Ovary (tissue), 9 donors: Measurements from ENCODE around the gene KCNV2. TPM values are rescaled to one million over a fixed set of nuclear protein-coding genes. Genes with fewer than 3 reads are reported as not detected.

Experiments
- DNase-seq, 5 donors: peaks; one replicate each; pipeline ENCODE4 v3.0.0-alpha.2; 2019 to 2020
- H3K27ac ChIP-seq, 2 donors: fragments of 200-600 bp; one replicate each; pipeline versions ENCODE4 v1.5.1 to v1.8.0; 2019 to 2022
- H3K27me3 ChIP-seq: fragments of 200-600 bp; one replicate; pipeline ENCODE4 v1.8.0; 2022
- H3K36me3 ChIP-seq: fragments of 200-600 bp; sonication (generic); one replicate; pipeline ENCODE4 v1.5.1; 2019
- H3K4me1 ChIP-seq: one replicate; pipeline ENCODE4 v1.8.1; 2013; ENCODE audit warnings: mild to moderate bottlenecking, moderate library complexity; ENCODE audit not compliant: insufficient read depth
- H3K4me3 ChIP-seq: fragments of 200-600 bp; sonication (generic); one replicate; pipeline ENCODE4 v1.5.1; 2017
- H3K9me3 ChIP-seq, 2 donors: fragments of 200-600 bp in 1 of 2; sonication (generic) in 1 of 2; one replicate each; pipeline versions ENCODE4 v1.5.1 to v1.8.1; 2013 to 2019; ENCODE audit warnings: mild to moderate bottlenecking in 1 of 2, moderate library complexity in 1 of 2
- EP300 ChIP-seq: sonication (generic); formaldehyde crosslinking; IDR thresholded peaks from one replicate; pipeline ENCODE4 v1.6.1; 2017; ENCODE audit warnings: antibody characterized with exemption
- POLR2A ChIP-seq: fragments of 450-650 bp; IDR thresholded peaks from one replicate; pipeline ENCODE4 v1.6.1; 2017; ENCODE audit warnings: antibody characterized with exemption, mild to moderate bottlenecking, moderate library complexity
- WGBS, 3 donors: extraction: QIAGEN DNeasy Blood & Tissue Kit in 1 of 3; methylation state at CpG; one replicate each; pipeline versions ENCODE4 v1.1.5 to v1.1.7; 2013 to 2017; 5-methylcytosine and 5-hydroxymethylcytosine counted together
- intact Hi-C, 4 donors: fragments of 100-400 bp; cut with DNase I; formaldehyde crosslinking; loops; one replicate each; pipeline versions ENCODE4 v1.11.0 to v1.15.1; 2022 to 2023
- polyA plus RNA-seq, 2 donors: library from polyadenylated mRNA; stranded (reverse); fragments of 200-250 nt in 1 of 2; fragments of 350-450 nt in 1 of 2; fragmentation: Illumina TruSeq in 1 of 2; extraction: RNeasy Lipid Tissue Mini Kit (QIAGEN cat#74804) in 1 of 2; gene quantifications; one replicate each; pipeline ENCODE4 v1.2.3, GENCODE V29; 2013 to 2014
- total RNA-seq, 7 donors: library from RNA; depleted of rRNA in 2 of 7; stranded (reverse); fragments of >200 nt in 2 of 7; fragmentation: NEBNext Ultra II Directional in 3 of 7; extraction: Animal tissue kit (Norgen Biotek cat#: 25700) in 3 of 7; gene quantifications; one replicate each; pipeline versions ENCODE4 v1.1.0 to v1.2.4, GENCODE V29; 2016 to 2023
- TF ChIP-seq, protein P1 (sequence below), 3 donors: fragments of 450-650 bp in 2 of 3; fragments of 200-600 bp in 1 of 3; IDR thresholded peaks; one replicate each; pipeline versions ENCODE4 v1.5.1 to v1.8.0; 2016 to 2022; ENCODE audit warnings: antibody characterized with exemption in 3 of 3, mild to moderate bottlenecking in 1 of 3
- donor health status: DM: no; HTN: no; CAD: no; lungs with moderate emphysema.
- donor health status: DM: no; HTN: no; CAD: no.
- donor health status: Bipolar disorder and iron deficiency.
- donor health status: DM: yes; HTN: yes; CAD: no.
- donor health status: DM: no; HTN: no; CAD: no.
- donor health status: DM: yes; HTN: yes; CAD: no.

The KCNV2 gene
- total and polyA plus RNA-seq, 9 donors: not detected

DNA sequence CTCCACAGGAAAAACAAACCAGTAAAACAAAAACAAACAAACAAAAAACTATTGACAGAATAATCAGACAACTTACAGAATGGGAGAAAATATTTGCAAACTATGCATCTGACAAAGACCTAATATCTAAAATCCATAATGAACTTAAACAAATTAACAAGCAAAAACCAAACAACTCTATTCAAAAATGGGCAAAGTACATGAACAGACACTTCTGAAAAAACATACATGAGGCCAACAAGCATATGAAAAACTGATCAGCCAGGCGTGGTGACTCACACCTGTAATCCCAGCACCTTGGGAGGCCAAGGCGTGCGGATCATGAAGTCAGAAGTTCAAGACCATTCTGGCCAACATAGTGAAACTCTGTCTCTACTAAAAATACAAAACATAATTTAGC is 60.1 kb downstream of the KCNV2 start:
- Histone ChIP-seq H3K27me3 (no peaks in the 10 kb centered on the region), H3K4me3 (no peak overlapping the region), H3K9me3 (no peaks in the 10 kb centered on the region), H3K27ac (no peak overlapping the region), H3K4me1 (no peaks in the 10 kb centered on the region), H3K36me3 (no peaks in the 10 kb centered on the region)
- 91 to 99% (median 99%) methylated on average over 3 of the region's 3 CpGs for WGBS, 3 donors
- DNase-seq: no peak
- intact Hi-C loops: no loop called here
- TF ChIP-seq, protein P1, sequence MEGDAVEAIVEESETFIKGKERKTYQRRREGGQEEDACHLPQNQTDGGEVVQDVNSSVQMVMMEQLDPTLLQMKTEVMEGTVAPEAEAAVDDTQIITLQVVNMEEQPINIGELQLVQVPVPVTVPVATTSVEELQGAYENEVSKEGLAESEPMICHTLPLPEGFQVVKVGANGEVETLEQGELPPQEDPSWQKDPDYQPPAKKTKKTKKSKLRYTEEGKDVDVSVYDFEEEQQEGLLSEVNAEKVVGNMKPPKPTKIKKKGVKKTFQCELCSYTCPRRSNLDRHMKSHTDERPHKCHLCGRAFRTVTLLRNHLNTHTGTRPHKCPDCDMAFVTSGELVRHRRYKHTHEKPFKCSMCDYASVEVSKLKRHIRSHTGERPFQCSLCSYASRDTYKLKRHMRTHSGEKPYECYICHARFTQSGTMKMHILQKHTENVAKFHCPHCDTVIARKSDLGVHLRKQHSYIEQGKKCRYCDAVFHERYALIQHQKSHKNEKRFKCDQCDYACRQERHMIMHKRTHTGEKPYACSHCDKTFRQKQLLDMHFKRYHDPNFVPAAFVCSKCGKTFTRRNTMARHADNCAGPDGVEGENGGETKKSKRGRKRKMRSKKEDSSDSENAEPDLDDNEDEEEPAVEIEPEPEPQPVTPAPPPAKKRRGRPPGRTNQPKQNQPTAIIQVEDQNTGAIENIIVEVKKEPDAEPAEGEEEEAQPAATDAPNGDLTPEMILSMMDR (IDR thresholded peaks at IDR 0.05): no peak
- TF ChIP-seq EP300 (no peak), POLR2A (no peak)

DNA sequence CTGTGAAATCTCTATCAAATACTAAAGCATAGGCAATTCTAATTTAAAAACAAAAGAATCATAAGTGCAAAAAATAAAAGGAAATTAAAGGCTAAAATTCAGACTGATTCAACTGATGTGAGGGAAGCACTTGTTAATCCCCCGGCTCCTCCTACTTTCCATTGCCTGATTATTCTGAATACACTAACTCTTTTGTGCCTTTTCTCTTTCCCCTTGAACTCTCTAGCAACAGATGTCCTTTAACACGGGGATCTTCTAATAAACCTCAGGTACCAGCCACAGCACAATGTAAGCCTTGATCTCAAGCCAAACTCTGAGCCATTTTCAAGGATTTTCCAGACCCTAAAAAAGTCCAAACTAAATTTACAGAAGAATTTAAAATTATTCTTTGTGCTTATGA is 61.5 kb downstream of the KCNV2 start:
- 89 to 92% (median 90%) methylated on average over 2 of the region's 2 CpGs for WGBS, 3 donors
- Histone ChIP-seq H3K4me1 (no peaks in the 10 kb centered on the region), H3K36me3 (no peaks in the 10 kb centered on the region), H3K27ac (no peak overlapping the region), H3K4me3 (no peak overlapping the region), H3K27me3 (no peaks in the 10 kb centered on the region), H3K9me3 (no peaks in the 10 kb centered on the region)
- DNase-seq: no peak
- TF ChIP-seq, protein P1 (IDR thresholded peaks at IDR 0.05): no peak
- TF ChIP-seq EP300 (no peak), POLR2A (no peak)
- intact Hi-C loops: no loop called here

Other genes with a start within 250 kb of the KCNV2 start
- 100 to 1,000 TPM in 4 of 7 donors, 10 to 100 TPM in 3; 37.3 to 232 (median 105) TPM for gene VLDLR, start 95.7 kb upstream of the KCNV2 start, total RNA-seq
- 10 to 100 TPM; 49.6 to 77.4 TPM for gene VLDLR, start 95.7 kb upstream of the KCNV2 start, polyA plus RNA-seq
- 10 to 100 TPM; 33.7 to 76.8 (median 41.0) TPM for gene PUM3, start 126.6 kb downstream of the KCNV2 start, total RNA-seq
- gene PUM3, start 126.6 kb downstream of the KCNV2 start, polyA plus RNA-seq: 10 to 100 TPM; 14.6 to 21.9 TPM